Panc1 (cell line): Measurements from ENCODE around the gene KIAA1671.

Experiments used
- POLR2AphosphoS5 ChIP-seq: IDR thresholded peaks from 2 replicates; pipeline ENCODE4 v1.6.1; 2012; ENCODE audit warnings: mild to moderate bottlenecking, low read depth, low read length, moderate library complexity
- SIN3A ChIP-seq: IDR thresholded peaks from 2 replicates; pipeline ENCODE4 v1.6.1; 2012; ENCODE audit warnings: low read depth, mild to moderate bottlenecking, low read length, moderate library complexity, borderline replicate concordance; ENCODE audit not compliant: insufficient read depth
- TF ChIP-seq, protein P1 (sequence below): fragments of 450-650 bp; IDR thresholded peaks from 2 replicates; pipeline ENCODE4 v1.5.1; 2017; ENCODE audit warnings: mild to moderate bottlenecking

DNA sequence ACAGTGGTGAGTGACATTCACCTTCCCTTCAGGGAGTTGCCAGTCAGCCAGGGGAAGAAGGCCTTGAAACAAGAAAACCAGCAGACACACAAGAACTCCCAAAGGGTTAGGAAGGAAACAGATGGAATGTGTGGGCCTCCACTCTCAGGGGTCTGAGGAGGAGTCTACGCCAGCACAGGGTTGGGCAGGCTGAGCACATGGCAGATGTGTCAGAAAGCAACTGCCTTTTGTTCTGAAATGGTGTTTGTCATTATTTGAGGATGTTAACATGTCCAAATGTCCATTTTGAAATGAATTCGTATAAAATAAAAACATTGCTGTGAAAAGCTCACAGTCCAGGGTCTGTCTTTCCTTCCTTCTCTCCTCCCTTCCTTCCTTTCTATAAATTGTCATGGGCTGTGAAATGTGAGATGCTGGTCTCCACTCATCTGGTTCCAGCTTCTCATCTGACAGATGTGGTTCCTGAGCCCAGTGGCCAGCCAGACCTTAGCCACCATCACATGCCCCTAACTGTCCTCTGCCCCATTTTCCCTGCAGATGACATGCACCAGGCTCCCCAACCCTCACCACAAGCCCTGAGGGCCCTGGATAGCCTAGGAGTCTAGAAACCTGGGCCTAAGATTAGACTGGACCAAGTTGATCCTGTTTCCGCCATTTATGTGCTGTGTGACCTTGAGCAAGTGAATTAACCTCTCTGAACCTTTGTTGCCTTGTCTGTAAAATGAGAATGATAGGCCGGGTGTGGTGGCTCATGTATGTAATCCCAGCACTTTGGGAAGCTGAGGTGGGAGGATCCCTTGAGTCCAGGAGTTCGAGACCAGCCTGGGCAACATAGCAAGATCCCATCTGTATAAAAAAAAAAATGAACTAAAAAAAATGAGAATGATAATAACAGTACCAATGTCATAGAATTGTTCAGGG lies 190.9 kb downstream of the KIAA1671 start:
- TF ChIP-seq POLR2AphosphoS5 (no peak), SIN3A (no peak)
- TF ChIP-seq, protein P1, sequence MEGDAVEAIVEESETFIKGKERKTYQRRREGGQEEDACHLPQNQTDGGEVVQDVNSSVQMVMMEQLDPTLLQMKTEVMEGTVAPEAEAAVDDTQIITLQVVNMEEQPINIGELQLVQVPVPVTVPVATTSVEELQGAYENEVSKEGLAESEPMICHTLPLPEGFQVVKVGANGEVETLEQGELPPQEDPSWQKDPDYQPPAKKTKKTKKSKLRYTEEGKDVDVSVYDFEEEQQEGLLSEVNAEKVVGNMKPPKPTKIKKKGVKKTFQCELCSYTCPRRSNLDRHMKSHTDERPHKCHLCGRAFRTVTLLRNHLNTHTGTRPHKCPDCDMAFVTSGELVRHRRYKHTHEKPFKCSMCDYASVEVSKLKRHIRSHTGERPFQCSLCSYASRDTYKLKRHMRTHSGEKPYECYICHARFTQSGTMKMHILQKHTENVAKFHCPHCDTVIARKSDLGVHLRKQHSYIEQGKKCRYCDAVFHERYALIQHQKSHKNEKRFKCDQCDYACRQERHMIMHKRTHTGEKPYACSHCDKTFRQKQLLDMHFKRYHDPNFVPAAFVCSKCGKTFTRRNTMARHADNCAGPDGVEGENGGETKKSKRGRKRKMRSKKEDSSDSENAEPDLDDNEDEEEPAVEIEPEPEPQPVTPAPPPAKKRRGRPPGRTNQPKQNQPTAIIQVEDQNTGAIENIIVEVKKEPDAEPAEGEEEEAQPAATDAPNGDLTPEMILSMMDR = no peak
